Suppressor macrophage (primary cell): ENCODE results near the gene ZNF275.
A peak's percentile ranks its signal among the peaks of the same experiment; 100 is the strongest.
"Not testable (repeated sequence)": the region's sequence is repeated elsewhere in the genome, so short reads cannot be mapped to it uniquely, and the experiment has no call there.

ENCODE experiments used
- DNase-seq, 4 experiments: peaks; one replicate each; pipeline ENCODE4 v3.0.0-alpha.2; 2020 to 2022

Gene ZNF275

DNA sequence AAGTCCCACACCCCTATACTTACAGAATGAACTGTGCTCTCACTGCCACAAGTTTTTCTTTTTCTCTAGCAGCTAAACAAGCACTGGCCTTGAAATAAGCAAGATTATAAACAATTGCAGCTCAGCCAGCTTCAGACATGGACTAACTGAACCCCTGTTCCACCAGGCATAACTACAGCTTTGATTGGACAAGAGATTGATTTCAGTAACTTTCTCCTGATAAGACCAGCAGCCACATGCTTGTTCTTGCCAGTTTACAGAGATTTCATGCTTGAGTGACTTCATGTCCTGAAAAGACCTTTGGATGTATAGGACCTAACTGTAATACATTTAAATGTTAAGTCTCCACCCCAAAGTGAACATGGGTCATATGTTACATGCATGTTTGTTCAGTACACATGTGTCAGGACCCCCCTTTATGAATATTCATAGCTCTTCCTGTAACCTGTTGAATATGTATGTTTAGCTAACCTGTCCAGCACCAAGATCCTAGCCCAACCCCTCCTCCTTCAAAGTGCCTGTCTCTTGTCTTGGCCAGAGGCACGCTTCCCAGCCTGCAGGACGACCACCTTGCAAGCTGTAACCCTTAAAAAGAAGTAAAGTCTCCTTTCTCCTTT is 27.9 kb downstream of the ZNF275 start:
- no peak for DNase-seq

DNA sequence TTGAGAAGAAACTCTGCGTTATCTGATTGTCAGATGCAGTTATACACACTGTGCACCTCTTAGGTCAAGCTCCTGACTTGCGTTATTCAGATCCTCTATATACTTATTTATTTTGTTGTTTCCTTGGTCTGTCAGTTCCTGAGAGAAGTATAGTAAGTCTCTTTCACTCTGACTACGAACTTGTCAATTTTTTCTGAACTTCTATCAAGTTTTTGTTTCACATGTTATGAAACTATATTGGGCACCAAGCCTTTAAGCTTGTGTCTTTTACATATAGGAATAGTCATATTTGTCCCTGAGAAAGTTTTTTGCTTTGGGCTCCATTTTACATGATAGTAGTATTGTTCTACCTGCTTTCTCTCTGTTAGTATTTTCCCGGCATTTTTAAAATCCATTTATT is 31.7 kb downstream of the ZNF275 start:
- DNase-seq = no peak

DNA sequence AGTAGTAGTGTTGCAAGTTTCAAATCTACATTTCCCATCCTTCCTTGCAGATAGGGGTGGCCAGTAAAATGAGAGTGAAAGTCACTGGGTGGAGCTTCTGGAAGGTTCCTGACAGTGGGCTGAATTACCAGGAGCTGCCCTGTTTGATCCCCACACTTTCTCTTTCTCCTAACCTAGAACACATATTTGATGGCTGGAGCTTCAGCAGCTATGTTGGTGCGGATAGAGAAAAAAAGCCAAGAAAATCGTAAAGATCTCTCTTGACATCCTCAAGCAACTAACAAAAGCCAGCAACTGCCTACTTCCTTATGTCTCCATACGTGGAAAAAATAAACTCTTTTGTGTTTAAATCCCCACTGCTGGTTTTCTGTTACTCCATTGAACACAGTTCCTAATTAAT is 32.2 kb downstream of the ZNF275 start:
- no peak for DNase-seq

DNA sequence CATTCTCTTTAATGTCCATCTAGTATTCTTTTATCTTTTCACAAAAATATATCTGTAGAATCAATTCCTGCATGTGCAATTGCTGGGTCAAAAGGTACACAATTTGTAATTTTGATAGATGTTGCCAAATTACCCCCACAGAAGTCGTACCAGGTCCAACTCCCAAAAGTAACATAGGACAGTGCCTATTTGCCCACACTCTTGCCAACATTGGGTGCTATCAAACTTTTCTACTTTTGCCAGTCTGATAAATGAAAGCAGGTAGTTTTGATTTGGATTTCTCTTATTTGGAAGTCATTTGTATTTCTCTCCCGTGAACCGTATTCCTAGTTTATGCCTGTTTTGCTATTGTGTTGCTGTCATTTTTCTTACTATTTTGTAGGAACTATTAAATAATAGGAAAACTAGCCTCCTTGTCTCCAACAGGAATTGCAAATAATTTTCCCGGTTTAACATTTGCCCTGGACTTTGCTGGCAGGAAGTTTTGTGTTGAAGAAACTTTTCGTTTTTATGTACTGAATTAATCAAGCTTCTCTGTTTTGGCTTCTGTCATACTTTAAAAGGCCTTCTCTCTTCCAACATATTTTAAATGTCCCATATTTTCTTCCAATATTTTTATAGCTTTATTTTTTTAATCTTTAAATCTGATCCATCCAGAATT is 33.1 kb downstream of the ZNF275 start:
- DNase-seq = no peak

DNA sequence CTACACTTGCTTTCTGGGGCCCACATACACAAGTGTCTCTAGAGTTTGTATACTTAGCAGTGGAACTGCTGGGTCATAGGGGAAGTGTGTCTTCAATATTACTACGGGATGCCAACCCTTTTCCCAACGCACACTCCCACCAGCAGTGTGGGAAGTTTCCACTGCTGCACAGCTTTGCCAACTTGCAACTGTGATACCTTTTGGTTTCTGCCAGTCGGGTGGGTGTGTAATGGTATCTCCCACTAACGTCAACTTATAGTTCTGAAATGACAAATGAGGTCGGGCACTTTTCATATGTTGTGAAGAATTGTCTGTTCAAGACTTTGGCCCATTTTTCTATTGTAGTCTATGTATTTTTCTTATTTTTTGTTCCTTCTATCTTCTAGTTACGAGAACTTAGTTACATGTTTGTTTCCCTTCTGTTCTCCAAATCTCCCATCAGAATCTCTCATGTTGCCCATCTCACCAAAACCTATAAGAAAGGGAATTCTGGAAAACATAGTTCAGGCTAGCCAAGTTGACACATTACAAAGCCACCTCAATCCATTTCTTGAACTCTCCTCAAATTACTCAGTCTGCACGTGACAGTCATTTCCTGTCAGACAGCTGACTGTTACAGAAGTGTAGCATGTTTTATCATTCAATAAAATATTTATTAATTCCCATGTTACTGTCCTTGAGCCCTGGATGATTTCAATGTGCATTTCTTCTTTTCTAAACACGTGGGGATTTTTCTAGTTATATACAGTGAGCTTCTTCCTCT is 36.5 kb downstream of the ZNF275 start:
- no peak for DNase-seq

DNA sequence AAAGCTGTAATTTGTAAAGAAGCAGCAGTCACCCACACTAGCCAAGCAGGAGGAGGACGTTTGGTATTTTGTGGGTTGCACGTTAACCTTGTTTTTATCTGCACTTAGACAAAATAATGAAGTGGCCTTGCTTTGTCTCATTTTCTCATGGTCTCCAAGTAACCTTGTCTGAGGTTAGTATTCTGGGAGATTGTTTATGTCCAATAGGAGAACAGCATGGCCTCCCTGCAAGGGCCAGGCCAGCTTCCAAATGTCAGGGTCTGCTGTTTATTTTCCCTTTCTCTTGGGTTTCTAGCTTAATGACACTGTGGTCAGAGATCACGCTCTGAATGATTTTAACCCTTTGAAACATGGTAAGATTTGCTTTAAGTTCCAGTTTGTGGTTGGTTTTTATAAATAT is 37.3 kb downstream of the ZNF275 start:
- DNase-seq = no peak

DNA sequence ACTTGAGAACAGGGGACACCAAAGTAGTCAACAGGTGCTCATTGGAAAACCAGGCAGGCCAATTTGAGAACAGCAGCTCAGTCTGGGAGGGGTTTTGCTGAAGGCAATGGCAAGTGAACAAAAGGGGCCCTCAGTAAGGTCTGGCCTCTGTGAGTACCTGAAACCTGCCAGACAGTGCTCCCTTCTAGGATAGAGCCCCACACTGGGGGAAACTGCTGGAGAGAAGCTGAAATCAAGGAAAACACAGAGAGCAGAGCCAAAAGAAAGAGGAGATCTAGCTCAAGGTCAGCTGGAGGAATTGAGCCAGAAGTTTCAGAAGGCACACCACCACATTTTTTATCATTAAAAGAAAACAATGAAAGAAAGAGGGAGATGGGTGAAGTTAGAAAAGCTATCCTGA is 39.0 kb downstream of the ZNF275 start:
- no peak for DNase-seq

DNA sequence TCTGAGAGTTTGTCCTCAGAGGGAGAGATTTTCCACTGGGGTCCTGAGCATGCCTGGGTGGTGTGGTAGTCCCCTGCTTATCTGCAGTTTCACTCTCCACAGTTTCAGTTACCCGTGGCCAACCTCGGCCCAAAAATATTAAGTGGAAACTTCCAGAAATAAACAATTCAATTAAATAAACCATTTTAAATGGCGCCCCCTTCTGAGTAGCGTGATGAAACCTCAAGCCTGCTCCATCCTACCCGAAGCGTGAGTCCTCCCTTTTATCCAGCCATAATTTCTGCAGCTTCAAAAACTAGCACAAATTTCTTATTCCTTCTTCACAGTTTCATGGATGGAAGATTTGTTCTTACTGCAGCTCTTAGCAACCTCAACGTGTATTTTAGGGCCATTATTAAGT is 40.5 kb downstream of the ZNF275 start:
- no peak for DNase-seq

DNA sequence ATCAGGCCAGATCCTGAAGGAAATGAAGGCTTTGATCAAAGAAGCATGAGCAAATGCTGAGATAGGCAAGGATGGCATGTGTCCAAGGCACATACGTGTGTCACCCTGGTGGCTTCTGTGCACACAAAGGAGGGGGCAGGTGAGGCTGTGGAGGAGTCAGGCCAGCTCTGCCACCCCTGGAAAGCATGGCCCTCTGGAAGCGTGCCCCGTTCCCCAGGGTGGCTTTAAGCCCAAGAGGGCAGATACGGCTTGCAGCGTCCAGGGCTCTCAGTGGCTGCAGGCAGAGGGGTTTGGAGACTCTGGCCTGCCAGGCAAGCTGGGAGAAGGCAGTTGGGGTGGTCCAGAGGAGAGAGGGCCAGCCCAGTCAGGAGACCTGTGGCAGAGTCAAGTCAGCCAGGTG is 41.6 kb downstream of the ZNF275 start:
- no peak for DNase-seq

DNA sequence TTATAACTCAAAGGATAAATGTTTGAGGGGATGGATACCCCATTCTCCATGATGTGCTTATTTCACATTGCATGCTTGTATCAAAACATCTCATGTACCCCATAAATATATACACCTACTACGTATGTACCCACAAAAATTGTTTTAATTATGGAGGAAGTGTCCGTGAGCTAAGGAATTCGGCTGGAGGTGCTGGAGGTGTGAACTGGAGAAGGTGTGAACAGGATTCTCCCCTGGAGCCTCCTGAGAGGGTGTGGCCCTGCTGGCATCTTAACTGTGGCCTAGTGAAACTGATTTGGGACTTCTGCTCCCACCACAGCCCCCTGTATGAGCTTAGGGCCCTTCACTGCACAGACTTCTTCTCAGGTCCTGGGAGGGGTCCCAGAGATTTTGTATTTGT is 43.8 kb downstream of the ZNF275 start:
- no peak for DNase-seq

DNA sequence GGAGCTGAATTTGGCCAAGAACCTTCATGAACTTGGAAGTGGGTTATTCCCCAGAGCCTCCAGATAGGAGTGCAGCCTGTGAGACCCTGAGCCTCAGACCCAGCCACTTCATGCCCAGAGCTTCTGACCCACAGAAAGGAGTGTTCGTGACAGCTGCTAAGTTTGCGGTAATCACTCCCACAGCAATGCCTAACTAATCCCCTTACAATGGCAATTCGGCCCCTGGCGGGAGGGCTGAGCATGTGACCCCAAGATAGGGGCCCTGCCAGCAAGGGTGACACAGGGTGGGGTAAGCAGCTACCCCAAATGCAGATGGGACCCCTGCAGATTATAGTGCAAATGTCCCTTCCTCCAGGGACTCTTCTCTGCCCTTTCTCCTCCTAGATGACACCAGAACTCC is 44.7 kb downstream of the ZNF275 start:
- no peak for DNase-seq

DNA sequence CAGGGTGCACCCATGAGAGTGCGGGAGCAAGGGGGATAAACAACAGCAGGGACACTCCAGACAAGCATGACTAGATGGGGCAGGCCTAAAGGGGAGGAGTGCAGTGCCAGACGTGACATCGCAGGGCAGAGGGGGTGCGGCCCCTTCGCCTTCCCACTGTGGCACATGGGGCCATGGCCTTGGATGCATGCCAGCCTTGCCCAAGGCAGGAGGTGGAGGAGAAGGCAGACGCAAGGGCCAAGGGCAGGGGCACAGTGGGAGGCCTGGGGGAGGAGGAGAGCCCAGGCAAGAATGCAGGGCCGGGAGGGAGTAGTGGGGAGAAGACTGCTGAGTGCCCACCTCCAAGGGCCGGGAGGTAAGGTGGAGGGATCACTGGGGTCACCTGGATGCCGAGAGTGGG is 45.6 kb downstream of the ZNF275 start:
- no peak for DNase-seq

DNA sequence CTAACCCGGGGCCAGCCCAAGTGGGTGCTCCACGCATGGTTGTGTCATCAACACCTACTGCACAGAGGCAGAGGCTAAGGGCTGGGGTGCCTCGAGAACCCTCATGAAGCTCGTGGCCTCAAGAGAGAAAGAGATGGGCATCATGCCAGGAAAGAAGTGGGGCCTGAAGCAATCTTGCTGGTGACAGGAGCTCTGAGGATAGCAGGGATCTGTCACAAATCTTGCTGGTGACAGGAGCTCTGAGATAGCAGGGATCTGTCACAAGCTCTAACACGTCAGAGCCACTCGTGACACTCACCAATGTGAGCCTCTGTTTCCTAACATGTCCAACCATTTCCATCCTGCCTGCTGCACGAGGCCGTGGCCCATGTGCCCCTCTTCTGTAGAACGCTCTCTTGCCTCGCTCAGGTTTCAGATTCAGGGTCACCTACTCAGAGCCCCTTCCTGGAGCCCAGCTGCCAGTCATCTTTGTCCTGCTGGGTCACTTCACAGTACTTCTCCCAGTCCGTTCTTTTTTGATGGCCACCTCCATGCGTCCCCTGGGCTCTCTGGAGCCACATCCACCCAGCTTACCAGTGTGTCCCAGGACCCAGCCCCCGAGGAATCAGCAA is 46.1 kb downstream of the ZNF275 start:
- peak in 2 of 4 experiments; percentile 10 for DNase-seq

DNA sequence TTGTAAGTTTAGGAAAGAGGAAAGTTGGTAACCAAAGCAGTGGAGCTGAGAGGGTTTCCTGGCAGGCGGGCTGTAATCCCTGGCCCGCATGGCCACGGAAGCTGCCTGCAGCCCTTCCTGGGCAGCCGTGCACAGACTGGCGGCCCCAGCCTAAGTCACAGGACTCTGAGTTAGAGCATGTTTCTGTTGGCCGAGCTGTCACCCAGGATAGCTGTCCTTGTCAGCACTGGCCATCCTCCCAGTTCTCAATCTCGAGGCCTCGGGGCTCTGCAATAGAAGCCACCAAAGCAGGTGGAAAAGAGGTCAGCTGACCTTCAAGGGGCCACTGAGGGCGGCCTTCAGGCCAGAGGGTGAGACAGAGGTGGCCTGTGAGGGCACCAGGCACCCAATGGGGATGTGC is 46.7 kb downstream of the ZNF275 start:
- no peak for DNase-seq

DNA sequence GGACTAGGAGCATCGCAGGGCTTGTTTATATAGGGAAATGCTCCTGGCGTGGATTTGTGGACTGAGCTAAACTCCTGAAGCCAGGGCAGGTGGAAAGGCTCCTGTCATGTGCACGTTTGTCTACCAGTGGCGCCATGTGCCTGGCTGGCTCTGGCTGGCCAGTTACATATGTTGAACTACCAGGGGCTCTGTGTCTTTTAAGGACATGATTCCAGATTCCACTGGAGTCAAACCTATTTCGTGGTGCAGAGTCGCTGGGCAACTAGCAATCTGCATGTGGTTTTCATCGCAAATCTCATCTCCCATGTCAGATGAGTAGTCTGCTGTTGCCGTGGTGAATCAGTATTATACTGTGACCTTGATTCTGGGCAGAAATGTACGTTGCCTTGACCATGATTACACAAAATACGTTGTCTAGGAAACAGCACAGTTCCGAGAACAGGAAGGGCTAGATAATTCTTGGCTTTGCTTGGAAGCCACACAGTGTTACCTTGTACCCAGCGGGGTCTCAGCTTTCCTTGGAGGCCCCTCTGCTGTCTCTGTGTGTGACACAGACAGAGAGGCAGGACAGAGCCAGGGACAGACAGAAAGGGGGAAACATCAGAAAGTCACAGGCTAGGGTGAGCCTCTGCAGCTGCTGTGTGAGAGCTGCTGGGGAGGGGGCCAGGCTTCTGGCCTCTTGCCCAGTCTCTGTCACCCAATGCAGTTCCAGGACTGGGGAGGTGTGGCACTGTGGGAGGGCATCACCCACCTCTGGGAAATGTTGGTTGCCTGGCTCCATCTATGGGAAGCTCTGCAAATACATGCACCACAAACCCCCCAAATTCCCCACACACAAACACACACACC is 48.0 kb downstream of the ZNF275 start:
- peak in 1 of 4 experiments; percentile 19 for DNase-seq

DNA sequence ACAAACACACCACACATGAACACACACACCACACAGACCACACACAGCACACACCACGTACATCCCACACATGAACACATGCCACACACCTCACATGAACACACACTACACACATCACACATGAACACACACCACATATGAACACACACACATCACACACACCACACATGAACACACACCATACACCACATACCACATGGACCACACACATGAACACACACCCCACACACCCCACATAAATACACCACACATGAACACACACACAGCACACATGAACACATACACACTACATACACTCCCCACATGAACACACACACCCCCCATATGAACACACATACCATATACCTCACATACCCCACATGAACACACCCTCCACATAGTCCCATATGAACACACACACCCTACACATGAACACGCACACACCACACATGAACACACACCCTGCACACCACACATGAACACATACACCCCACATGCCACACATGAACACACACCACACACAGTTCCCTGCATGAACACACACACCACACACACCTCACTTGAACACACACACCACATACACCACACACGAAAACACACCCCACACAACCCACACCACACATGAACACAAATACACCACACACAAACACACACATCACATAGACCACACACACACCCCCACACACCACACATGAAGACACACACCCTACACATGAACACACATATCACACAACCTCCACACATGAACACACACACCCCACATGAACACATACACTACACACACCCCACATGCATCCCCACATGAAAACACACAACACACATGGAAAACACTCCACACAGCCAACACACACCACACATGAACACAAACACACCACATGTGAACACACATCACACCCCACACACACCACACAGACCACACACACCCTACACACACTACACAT is 48.9 kb downstream of the ZNF275 start:
- DNase-seq = no peak

DNA sequence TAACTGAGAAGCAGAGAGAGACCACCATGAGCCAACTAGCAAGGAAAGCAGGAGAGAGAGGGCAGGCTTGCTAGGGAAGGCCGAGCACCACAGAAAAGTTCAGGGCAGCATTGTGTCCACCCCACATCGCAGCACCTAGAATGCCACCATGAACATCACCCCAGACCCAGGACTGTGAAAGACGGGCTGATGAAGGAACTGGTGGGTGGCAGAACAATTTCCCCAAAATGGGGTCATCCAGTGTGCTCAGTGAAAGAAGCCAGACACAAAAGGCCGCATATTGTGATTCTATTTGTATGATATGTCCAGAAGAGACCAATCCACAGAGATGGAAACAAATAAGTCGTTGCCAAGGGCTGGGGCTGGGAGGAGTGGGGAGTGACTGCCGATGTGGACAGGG is 50.4 kb downstream of the ZNF275 start:
- no peak for DNase-seq

DNA sequence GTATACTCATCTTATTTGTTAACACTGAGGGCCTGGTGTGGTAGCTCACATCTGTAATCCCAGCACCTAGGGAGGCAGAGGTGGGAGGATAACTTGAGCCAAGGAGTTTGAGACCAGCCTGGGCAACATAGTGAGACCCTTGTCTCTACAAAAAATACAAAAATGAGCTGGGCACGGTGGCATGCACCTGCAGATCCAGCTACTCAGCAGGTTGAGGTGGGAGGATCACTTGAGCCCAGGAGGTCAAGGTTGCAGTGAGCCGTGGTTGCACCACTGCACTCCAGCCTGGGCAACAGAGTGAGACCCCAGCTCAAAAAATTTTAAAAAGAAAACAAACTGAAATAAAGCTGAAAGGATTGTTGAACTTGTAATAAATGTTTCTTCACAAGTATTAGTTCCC is 51.0 kb downstream of the ZNF275 start:
- DNase-seq = not testable (repeated sequence)

DNA sequence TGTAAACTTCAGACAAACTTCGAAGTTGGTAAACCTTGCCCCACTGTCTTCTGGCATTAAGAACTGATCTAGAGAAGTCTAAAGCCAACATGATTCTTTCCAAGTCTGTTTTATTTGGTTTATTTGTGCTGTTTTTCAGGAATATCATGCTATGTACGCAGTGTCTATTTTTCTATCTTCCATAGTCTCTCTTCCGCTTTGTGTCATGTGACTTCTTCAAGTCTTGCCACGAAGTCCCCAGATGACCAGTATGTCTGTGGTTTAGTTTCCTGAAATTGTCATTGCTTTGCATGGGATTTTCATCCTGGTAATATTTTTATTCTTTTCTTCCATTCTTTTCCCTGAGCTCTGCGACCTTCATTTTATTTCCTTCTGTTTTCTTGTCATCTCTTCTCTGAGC is 52.1 kb downstream of the ZNF275 start:
- peak in 2 of 4 experiments; percentile 5 to 22 for DNase-seq

DNA sequence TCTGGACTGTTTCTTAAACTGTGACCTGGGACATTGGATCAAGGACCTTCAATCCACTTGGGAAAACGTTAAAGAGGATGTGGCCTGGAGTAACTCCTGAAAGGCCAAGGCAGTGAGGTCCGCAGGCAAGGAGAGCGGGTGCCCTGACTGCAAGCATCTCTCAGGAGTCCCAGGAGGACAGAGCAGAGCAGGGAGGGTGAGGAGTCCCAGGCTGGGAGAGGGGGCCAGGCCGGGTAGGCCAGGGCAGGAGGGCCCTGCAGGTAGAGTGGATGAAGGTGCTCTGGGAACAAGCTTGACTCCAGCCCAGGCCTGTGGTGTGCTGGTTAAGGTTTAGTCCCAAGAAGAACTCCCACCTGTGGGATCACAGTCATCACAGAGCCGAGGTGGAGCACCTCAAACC is 53.4 kb downstream of the ZNF275 start:
- DNase-seq = no peak

DNA sequence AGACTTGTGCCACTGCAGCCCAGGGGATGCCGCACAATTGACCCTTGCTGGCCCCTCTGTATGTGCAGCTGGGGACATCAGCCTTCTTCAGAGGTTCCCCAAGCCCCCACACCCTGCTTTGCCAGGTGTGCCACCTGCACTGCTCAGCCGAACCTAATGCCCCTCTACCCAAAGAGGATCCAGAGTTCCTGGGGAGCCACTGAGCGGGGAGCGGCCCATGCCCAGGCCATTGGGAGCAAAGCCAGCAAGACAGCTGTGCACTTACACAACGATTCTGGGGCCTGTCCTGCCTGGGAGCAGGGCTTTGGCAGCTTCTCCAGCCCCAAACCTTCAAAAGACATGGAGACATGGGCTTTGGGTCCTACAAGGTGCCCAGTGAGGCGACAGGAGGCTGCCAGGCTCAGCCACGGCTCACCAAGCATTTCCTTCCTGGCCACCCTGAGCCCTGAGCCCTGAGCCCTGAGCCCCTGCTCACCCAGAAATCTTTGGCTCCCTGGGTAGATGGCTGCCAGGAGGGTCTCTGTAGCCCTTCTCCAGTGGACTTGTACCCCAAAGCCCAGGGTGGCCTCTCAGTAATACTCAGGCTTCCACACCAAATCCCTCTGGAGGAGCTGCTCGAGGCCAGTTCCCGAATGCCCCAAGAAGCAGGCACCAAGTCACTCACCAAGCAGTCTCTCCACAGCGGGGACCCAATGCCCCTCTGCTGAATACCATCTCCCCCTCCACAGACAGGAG is 54.2 kb downstream of the ZNF275 start:
- no peak for DNase-seq
